NCI-H1694 treated with DMSO at 0.1 percent for 48 hours (cell line): ENCODE data around the gene DRG2.

Experiments used
- DNase-seq: peaks from one replicate; lab custom pipeline; 2025; lab: John Stamatoyannopoulos, UW

The DRG2 gene

GRCh38 chr17:18117982-18118975, 30.5 kb downstream of the DRG2 start:
- no peak for DNase-seq

- DNase-seq, result no peak
These were observed 31.5 kb downstream of the DRG2 start for GRCh38 chr17:18119166-18119745.

- DNase-seq, result no peak
These were observed 32.2 kb downstream of the DRG2 start for GRCh38 chr17:18119938-18120337.

- no peak for DNase-seq
These were observed 32.8 kb downstream of the DRG2 start for GRCh38 chr17:18120461-18121017.

GRCh38 chr17:18121144-18121910, 33.6 kb downstream of the DRG2 start:
- DNase-seq, result no peak

GRCh38 chr17:18122990-18123753, 35.4 kb downstream of the DRG2 start:
- DNase-seq, result no peak

GRCh38 chr17:18124345-18125126, 36.8 kb downstream of the DRG2 start:
- DNase-seq, result no peak

- no peak for DNase-seq
These were observed 41.3 kb downstream of the DRG2 start for GRCh38 chr17:18129041-18129502.

- no peak for DNase-seq
These were observed 45.0 kb downstream of the DRG2 start for GRCh38 chr17:18132711-18133110.

- no peak for DNase-seq
These were observed 48.6 kb downstream of the DRG2 start for GRCh38 chr17:18136357-18136756.

- no peak for DNase-seq
These were observed 50.5 kb downstream of the DRG2 start for GRCh38 chr17:18138065-18138749.

- no peak for DNase-seq
These were observed 51.3 kb downstream of the DRG2 start for GRCh38 chr17:18139092-18139491.

GRCh38 chr17:18139498-18139897, 51.8 kb downstream of the DRG2 start:
- no peak for DNase-seq

- DNase-seq, result no peak
These were observed 52.2 kb downstream of the DRG2 start for GRCh38 chr17:18139949-18140348.

GRCh38 chr17:18140648-18141047, 52.9 kb downstream of the DRG2 start:
- DNase-seq, result no peak

GRCh38 chr17:18141210-18141803, 53.6 kb downstream of the DRG2 start:
- peak; percentile 85 for DNase-seq

GRCh38 chr17:18142417-18142816, 54.7 kb downstream of the DRG2 start:
- no peak for DNase-seq

- DNase-seq, result peak; percentile 57
These were observed 55.5 kb downstream of the DRG2 start for GRCh38 chr17:18143044-18143936.
